Heart left ventricle (tissue), 16 donors: ENCODE results near the gene ZC3HAV1. TPM values are rescaled to one million over a fixed set of nuclear protein-coding genes. Genes with fewer than 3 reads are reported as not detected.
"Not testable (repeated sequence)": the region's sequence is repeated elsewhere in the genome, so short reads cannot be mapped to it uniquely, and the experiment has no call there.

Experiments used
- ATAC-seq, 4 donors: fragments of 200-7000 bp; cut with Tn5 transposase; one replicate each; pipeline ENCODE4 v1.9.1; 2020 to 2022; ENCODE audit warnings: moderate library complexity in 4 of 4, mild to moderate bottlenecking in 3 of 4, moderate number of reproducible peaks in 1 of 4
- DNase-seq, 5 donors: peaks; one replicate each; pipeline ENCODE4 v3.0.0-alpha.2; 2020
- H3K27ac ChIP-seq, 12 donors: fragments of 200-600 bp; sonication (generic) in 4 of 12; one replicate each; pipeline versions ENCODE4 v1.5.0 to v1.8.0; 2016 to 2022; ENCODE audit warnings: mild to moderate bottlenecking in 2 of 12
- H3K27me3 ChIP-seq, 9 donors: fragments of 200-600 bp; sonication (generic) in 2 of 9; one replicate each; pipeline versions ENCODE4 v1.5.1 to v1.8.0; 2016 to 2022; ENCODE audit warnings: mild to moderate bottlenecking in 3 of 9
- H3K36me3 ChIP-seq, 9 donors: fragments of 200-600 bp; sonication (generic) in 2 of 9; one replicate each; pipeline versions ENCODE4 v1.5.0 to v1.8.0; 2018 to 2022; ENCODE audit warnings: mild to moderate bottlenecking in 2 of 9
- H3K4me1 ChIP-seq, 12 donors: fragments of 200-600 bp; sonication (generic) in 4 of 12; one replicate each; pipeline versions ENCODE4 v1.5.0 to v1.8.0; 2016 to 2022; ENCODE audit warnings: mild to moderate bottlenecking in 3 of 12
- H3K4me3 ChIP-seq, 12 donors: fragments of 200-600 bp; sonication (generic) in 4 of 12; one replicate each; pipeline versions ENCODE4 v1.5.0 to v1.8.0; 2017 to 2022; ENCODE audit warnings: mild to moderate bottlenecking in 9 of 12, moderate library complexity in 4 of 12
- H3K9me3 ChIP-seq, 12 donors: fragments of 200-600 bp; sonication (generic) in 4 of 12; one replicate each; pipeline versions ENCODE4 v1.5.0 to v1.8.0; 2016 to 2022; ENCODE audit warnings: mild to moderate bottlenecking in 1 of 12
- POLR2A ChIP-seq, 2 donors: fragments of 450-650 bp; IDR thresholded peaks; one replicate each; pipeline ENCODE4 v1.6.1; 2017; ENCODE audit warnings: antibody characterized with exemption in 2 of 2, mild to moderate bottlenecking in 2 of 2, moderate library complexity in 2 of 2
- WGBS, 4 donors: extraction: QIAGEN DNeasy Blood & Tissue Kit in 2 of 4; methylation state at CpG; one replicate each; pipeline versions ENCODE4 v1.1.5 to v1.1.7; 2013 to 2018; 5-methylcytosine and 5-hydroxymethylcytosine counted together
- intact Hi-C, 10 donors: fragments of 100-400 bp; cut with DNase I; formaldehyde crosslinking; loops; one replicate each; pipeline versions ENCODE4 v1.11.1 to v1.14.2; 2022
- polyA plus RNA-seq, 2 donors: library from polyadenylated mRNA; stranded (reverse); fragments of 200-250 nt; gene quantifications; one replicate each; pipeline ENCODE4 v1.2.3, GENCODE V29; 2013
- total RNA-seq, 9 donors: library from RNA; depleted of rRNA in 2 of 9; stranded (reverse); fragments of >200 nt in 2 of 9; fragmentation: NEBNext Ultra II Directional in 3 of 9; extraction: Animal tissue kit (Norgen Biotek cat#: 25700) in 3 of 9; gene quantifications; one replicate each; pipeline versions ENCODE4 v1.1.0 to v1.2.4, GENCODE V29; 2016 to 2023
- TF ChIP-seq, protein P1 (sequence below), 12 donors: fragments of 200-600 bp; sonication (generic) in 4 of 12; IDR thresholded peaks; one replicate each; pipeline versions ENCODE4 v1.5.0 to v1.8.0; 2018 to 2022; ENCODE audit warnings: antibody characterized with exemption in 12 of 12, mild to moderate bottlenecking in 5 of 12
- donor health status: ischemic (EF 13 %, LVEDD 7.1; RV severe dilation, severe dysfunction).
- donor health status: healthy with polysubstance abuse.
- donor health status: DM: no; HTN: yes; CAD: no.
- donor health status: DM: no; HTN: no; CAD: no.
- donor health status: ischemic (EF 25% LVEDD 6.9; RV normal size, moderate dysfunction).
- donor health status: ischemic (EF 25% LVEDD 5.7; RV mildly dilated, moderate dysfunction).
- donor health status: healthy.
- donor health status: DM: yes; HTN: yes; CAD: no.
- donor health status: ischemic (EF 35%, LVEDD 5.7; RV mildly dilated, moderate dysfunction).
- donor health status: nonischemic (EF 11% LVEDD 7.7; RV severe dilation, severe dysfunction).
- donor health status: DM: yes; HTN: yes; CAD: no.
- donor health status: PGD.
- donor health status: ischemic (EF 29% LVEDD 5.4; RV normal size, mild dysfunction).
- donor health status: nonischemic (EF 23%, LVEDD 6.1; RV moderate dilation, normal function).

ZC3HAV1 gene
- total and polyA plus RNA-seq, 11 donors, result 2.8 to 31.9 (median 7.1) TPM

GRCh38 chr7:139060695-139061237, 48.8 kb downstream of the ZC3HAV1 start:
- Histone ChIP-seq H3K27ac (peak overlapping the region in 10 of 12 donors; percentile 36 to 89 (median 55)), H3K9me3 (no peaks in the 10 kb centered on the region), H3K4me1 (peaks cover 0 to 32% (median 10%) of the 10 kb centered on the region in 12 donors), H3K36me3 (peaks cover 0 to 96% (median 65%) of the 10 kb centered on the region in 9 donors), H3K27me3 (no peaks in the 10 kb centered on the region), H3K4me3 (no peak overlapping the region)
- ATAC-seq (no peak), DNase-seq (no peak)
- WGBS, 4 donors, result 69 to 78% (median 72%) methylated on average over 5 of the region's 5 CpGs
- intact Hi-C loops, result loop anchor here in 1 of 10 donors (5.0 kb wide), 1 partner anchor 38 kb away; no protein-coding TSS in a partner anchor
- no peak for TF ChIP-seq POLR2A (IDR thresholded peaks at IDR 0.05)
- TF ChIP-seq, protein P1, sequence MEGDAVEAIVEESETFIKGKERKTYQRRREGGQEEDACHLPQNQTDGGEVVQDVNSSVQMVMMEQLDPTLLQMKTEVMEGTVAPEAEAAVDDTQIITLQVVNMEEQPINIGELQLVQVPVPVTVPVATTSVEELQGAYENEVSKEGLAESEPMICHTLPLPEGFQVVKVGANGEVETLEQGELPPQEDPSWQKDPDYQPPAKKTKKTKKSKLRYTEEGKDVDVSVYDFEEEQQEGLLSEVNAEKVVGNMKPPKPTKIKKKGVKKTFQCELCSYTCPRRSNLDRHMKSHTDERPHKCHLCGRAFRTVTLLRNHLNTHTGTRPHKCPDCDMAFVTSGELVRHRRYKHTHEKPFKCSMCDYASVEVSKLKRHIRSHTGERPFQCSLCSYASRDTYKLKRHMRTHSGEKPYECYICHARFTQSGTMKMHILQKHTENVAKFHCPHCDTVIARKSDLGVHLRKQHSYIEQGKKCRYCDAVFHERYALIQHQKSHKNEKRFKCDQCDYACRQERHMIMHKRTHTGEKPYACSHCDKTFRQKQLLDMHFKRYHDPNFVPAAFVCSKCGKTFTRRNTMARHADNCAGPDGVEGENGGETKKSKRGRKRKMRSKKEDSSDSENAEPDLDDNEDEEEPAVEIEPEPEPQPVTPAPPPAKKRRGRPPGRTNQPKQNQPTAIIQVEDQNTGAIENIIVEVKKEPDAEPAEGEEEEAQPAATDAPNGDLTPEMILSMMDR (IDR thresholded peaks at IDR 0.05), result no peak

DNA sequence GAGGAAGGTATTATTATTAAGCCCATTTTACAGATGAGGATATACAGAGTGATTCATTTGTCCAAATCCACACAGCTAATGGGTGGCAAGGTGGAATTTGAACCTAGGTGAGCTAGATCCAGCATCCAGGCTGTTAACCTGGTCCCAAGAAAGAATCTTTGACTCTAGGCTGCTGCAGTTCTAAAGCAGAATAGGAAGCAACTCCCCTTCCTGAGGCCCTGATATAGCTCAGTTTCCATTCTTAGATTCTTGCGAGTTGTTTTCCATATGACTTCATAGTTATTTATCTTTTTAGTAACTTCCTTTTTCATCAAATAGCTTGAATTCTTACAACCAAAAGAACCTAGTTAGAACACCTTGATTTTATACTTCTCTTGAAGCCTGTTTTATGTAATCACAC, 49.6 kb downstream of the ZC3HAV1 start:
- no peaks in the 10 kb centered on the region for H3K9me3 ChIP-seq
- peak overlapping the region in 11 of 12 donors; percentile 43 to 89 (median 71) for H3K27ac ChIP-seq
- peaks cover 0 to 96% (median 65%) of the 10 kb centered on the region in 9 donors for H3K36me3 ChIP-seq
- ATAC-seq, result peak; percentile 39 to 83 (median 51)
- H3K4me1 ChIP-seq, result peaks cover 0 to 32% (median 10%) of the 10 kb centered on the region in 12 donors
- WGBS, 4 donors, result 45 to 58% (median 52%) methylated on average over 1 of the region's 1 CpG
- intact Hi-C loops, result loop anchor here in 1 of 10 donors (5.0 kb wide), 1 partner anchor 38 kb away; no protein-coding TSS in a partner anchor
- H3K4me3 ChIP-seq, result no peak overlapping the region
- H3K27me3 ChIP-seq, result no peaks in the 10 kb centered on the region
- no peak for TF ChIP-seq POLR2A (IDR thresholded peaks at IDR 0.05)
- TF ChIP-seq, protein P1 (IDR thresholded peaks at IDR 0.05), result no peak
- no peak for DNase-seq

DNA sequence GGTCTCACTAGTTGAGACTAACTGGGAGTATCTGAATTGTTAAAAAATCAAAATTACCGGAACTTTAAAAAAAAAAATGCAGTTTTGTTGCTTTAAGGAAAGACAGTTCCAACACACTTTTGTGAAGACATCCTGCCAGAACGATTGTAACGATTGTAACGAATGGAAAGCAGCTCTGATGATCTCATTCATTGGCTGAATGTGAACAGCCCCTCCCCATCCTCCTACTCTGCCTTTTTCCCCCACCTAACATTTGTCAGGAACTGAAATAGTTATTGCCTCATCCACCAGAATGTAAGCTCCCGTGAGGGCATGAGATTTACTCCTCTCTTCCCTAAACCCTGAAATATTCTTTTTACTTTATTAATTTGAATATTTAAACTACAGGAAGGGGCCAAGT, 50.6 kb downstream of the ZC3HAV1 start:
- DNase-seq (peak in 2 of 5 donors; percentile 31 to 54), ATAC-seq (peak; percentile 81 to 96 (median 86))
- TF ChIP-seq POLR2A (IDR thresholded peaks at IDR 0.05), result no peak
- TF ChIP-seq, protein P1 (IDR thresholded peaks at IDR 0.05), result no peak
- Histone ChIP-seq H3K27me3 (no peaks in the 10 kb centered on the region), H3K9me3 (no peaks in the 10 kb centered on the region), H3K36me3 (peaks cover 0 to 96% (median 63%) of the 10 kb centered on the region in 9 donors), H3K27ac (peak overlapping the region in 11 of 12 donors; percentile 43 to 89 (median 71)), H3K4me1 (peaks cover 0 to 32% (median 10%) of the 10 kb centered on the region in 12 donors), H3K4me3 (no peak overlapping the region)
- WGBS, 4 donors, result 36 to 49% (median 39%) methylated on average over 5 of the region's 5 CpGs
- intact Hi-C loops, result no loop called here

DNA sequence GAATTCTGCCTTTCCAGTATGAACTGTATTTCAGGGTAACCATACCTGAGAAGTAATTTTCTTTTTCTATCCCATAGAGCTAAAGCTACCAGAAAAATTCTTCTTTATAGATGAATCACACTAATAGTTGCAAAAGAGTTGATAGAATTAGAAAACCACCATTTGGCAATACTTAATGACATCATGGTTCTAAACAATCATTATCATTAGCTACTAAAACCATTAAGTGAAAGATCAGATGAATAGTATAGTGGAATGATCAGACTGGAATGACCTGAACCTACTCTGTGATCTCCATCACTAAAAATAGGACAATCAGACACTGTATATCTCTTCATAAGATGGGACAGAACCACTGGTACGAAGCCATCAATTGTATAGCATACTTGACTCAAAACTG, 53.8 kb downstream of the ZC3HAV1 start:
- WGBS, 4 donors, result 96 to 100% (median 97%) methylated on average over 1 of the region's 1 CpG
- intact Hi-C loops, result no loop called here
- Histone ChIP-seq H3K4me3 (no peak overlapping the region), H3K27me3 (no peaks in the 10 kb centered on the region), H3K27ac (no peak overlapping the region), H3K9me3 (no peaks in the 10 kb centered on the region), H3K4me1 (peaks cover 0 to 23% (median 10%) of the 10 kb centered on the region in 12 donors), H3K36me3 (peaks cover 0 to 96% (median 64%) of the 10 kb centered on the region in 9 donors)
- no peak for DNase-seq
- TF ChIP-seq, protein P1 (IDR thresholded peaks at IDR 0.05), result no peak
- no peak for TF ChIP-seq POLR2A (IDR thresholded peaks at IDR 0.05)
- ATAC-seq, result no peak

DNA sequence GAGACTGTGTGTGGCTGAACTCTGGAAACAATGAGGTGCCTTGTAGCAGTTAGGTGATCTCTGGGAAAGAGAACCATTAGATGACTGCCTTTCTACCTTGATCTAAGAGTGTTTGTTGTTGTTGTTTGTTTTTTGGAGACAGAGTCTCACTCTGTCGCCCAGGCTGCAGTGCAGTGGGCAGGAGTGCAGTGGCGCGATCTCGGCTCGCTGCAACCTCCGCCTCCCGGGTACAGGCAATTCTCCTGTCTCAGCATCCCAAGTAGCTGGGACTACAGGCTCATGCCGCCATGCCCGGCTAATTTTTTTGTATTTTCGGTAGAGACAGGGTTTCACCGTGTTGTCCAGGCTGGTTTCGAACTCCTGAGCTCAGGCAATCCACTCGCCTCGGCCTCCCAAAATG, 54.9 kb downstream of the ZC3HAV1 start:
- DNase-seq, H3K9me3 ChIP-seq, ATAC-seq, H3K4me3 ChIP-seq, H3K27me3 ChIP-seq, H3K27ac ChIP-seq, intact Hi-C loops: not testable (repeated sequence)
- WGBS, 4 donors, result 95 to 98% (median 97%) methylated on average over 14 of the region's 14 CpGs
- peaks cover 0 to 96% (median 69%) of the 10 kb centered on the region in 9 donors for H3K36me3 ChIP-seq
- peaks cover 0 to 14% (median 7%) of the 10 kb centered on the region in 12 donors for H3K4me1 ChIP-seq
